HuH-7 (cell line): ENCODE results near the gene PYDC2.
A peak's percentile ranks its signal among the peaks of the same experiment; 100 is the strongest.
"Not testable (repeated sequence)": the region's sequence is repeated elsewhere in the genome, so short reads cannot be mapped to it uniquely, and the experiment has no call there.

Experiments used
- DNase-seq: peaks from one replicate; pipeline ENCODE4 v3.0.0; 2011; ENCODE audit warnings: low spot score

PYDC2 gene

GRCh38 chr3:191470080-191470479 lies 9.1 kb downstream of the PYDC2 start:
- no peak for DNase-seq

GRCh38 chr3:191470545-191470944 lies 9.6 kb downstream of the PYDC2 start:
- DNase-seq = no peak

- no peak for DNase-seq
Measured at GRCh38 chr3:191473661-191474198, 12.8 kb downstream of the PYDC2 start.

GRCh38 chr3:191476066-191476772 lies 15.3 kb downstream of the PYDC2 start:
- peak; percentile 8 for DNase-seq

GRCh38 chr3:191483994-191484393 lies 23.0 kb downstream of the PYDC2 start:
- DNase-seq = not testable (repeated sequence)

GRCh38 chr3:191484461-191484860 lies 23.5 kb downstream of the PYDC2 start:
- DNase-seq = no peak

- no peak for DNase-seq
Measured at GRCh38 chr3:191492601-191493000, 31.6 kb downstream of the PYDC2 start.

- DNase-seq = no peak
Measured at GRCh38 chr3:191493336-191493735, 32.4 kb downstream of the PYDC2 start.

- no peak for DNase-seq
Measured at GRCh38 chr3:191499307-191500080, 38.5 kb downstream of the PYDC2 start.

- no peak for DNase-seq
Measured at GRCh38 chr3:191500892-191501291, 39.9 kb downstream of the PYDC2 start.

GRCh38 chr3:191502583-191502982 lies 41.6 kb downstream of the PYDC2 start:
- no peak for DNase-seq

GRCh38 chr3:191509078-191509477 lies 48.1 kb downstream of the PYDC2 start:
- DNase-seq = no peak
